Activated CD4-positive, alpha-beta T cell treated with anti-CD3 and anti-CD28 coated beads for 48 hours (primary cell): Measurements from ENCODE around the gene HOXA2.

ENCODE experiments used
- DNase-seq: peaks from one replicate; pipeline ENCODE4 v3.0.0-alpha.2; 2020

The HOXA2 gene

GRCh38 chr7:27102581-27103442 lies at the start of gene HOXA2:
Gene HOXA2 (minus strand): TSS chr7:27102683. CDS start chr7:27102500, 183 bp downstream.
- no peak for DNase-seq

DNA sequence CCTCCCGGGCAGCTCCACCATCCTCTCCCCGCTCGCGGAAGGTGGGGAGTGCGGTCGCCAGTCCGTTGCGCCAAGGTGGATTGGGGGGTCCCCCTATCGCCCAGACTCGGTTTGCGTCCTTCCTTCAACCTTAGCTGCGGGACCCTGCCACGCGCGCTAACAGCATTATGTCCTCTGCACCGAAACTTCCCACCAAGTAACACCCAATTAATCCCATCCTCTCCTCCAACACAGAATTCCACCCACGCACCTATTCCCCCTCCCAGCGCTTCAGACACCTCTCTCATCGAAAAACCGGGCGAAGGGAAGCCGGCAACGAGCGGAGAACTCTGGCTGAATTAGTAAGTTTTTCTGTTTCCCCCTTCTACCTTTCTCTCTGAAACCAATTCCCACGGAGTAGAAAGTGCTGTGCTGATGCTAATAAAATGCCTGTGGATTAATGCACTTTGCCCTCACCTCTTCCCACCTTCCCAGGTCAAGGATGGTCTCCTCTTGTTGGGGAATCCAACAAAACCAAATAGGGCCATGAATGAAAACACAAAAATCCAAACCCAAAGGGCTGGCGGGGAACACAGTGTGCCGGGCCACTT lies 49.0 kb upstream of the HOXA2 start:
- no peak for DNase-seq

GRCh38 chr7:27150568-27151340 lies 48.3 kb upstream of the HOXA2 start:
- peak; percentile 77 for DNase-seq

GRCh38 chr7:27149842-27150567 lies 47.5 kb upstream of the HOXA2 start:
- no peak for DNase-seq

GRCh38 chr7:27148756-27149641 lies 46.5 kb upstream of the HOXA2 start:
- no peak for DNase-seq

- no peak for DNase-seq
Observed at GRCh38 chr7:27148031-27148755, 45.7 kb upstream of the HOXA2 start.

- DNase-seq: no peak
Observed at GRCh38 chr7:27147199-27148030, 44.9 kb upstream of the HOXA2 start, which contains the start of gene HOXA6. Gene HOXA6 (minus strand): TSS chr7:27147774. CDS start chr7:27147749, 25 bp downstream.

DNA sequence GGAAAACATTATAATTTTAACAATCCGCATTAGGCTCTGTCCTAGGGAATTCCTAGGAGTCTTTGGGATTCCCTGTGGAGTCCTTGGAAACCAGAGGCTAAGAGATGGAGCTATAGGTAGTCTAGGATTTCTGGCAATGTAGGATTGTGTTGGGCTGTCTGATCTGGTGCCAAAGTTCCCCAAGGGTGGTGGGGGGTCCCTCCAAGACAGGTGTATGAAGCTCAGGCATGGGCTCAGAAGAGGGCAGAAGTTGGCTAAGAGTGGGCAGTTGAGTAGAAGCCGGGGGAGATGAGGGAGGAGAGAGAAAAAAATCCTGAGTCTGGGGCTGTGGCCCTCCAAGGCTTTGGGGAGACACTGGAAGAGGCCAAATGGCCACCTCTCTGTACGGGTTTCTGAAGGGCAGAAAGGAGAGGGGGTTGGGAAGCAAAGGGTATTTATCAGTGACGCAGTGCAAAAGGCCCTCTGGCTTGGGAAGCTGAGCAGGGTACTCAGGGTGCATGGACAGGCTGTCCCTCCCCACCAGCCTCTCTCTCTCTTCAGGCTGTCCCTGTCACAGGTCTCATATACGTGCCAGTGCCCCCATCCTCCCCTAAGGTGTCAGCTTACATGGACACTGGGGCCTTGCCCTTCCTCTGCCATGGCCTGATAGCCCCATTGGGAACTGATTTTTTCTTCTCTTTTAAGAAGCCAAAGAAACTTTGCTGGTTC lies 44.2 kb upstream of the HOXA2 start:
- DNase-seq: no peak

DNA sequence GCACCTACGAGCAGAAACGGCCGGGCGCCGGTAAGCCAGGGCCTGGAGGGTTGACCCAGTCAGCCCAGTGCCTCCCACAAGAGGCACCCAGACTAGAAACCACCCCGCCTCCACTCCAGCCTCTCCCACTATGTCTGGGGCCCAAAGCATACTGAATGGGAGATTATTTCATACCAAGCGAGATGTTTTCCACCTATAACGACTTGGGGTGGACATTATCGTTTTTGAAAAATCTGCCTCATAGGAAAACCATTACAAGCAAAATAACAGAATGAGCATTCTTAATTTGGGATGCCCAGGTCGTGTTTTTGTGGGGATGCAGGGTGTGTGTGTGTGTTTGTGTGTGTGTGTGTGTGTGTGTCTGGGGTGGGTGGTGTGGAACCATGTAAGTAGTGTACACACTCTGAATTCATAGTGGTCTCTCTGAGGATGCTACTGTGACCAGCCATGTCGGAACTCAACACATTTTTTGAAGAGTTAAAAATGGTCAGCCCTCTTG lies 43.5 kb upstream of the HOXA2 start:
- DNase-seq: no peak

DNA sequence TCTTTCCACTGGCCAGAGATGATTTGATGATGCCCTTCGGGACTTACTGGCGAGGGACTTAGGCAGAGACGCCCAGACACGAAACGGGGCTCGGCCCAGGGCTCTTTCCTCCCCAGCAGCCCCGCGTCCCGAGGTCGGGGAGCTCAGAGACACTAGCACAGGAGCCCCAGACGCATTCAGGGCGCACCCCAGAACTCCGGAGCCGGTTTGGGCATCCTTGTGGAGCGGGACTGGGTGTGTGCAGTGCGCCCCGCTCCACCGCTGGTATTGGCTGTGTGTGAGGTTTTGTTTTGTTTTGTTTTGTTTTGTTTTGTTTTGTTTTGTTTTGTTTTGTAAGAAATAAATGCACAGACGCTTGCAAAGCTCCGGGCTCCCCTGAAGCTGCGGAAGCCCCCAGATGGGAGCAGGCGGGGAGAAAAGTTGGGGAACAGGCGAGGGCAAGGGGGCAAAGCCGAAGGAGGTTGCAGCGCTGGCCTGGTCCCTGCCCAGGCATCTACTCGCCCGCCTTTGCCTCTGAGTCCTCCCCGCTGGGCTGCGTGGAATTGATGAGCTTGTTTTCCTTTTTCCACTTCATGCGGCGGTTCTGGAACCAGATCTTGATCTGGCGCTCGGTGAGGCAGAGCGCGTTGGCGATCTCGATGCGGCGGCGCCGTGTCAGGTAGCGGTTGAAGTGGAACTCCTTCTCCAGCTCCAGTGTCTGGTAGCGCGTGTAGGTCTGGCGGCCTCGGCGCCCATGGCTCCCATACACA lies 42.9 kb upstream of the HOXA2 start:
- no peak for DNase-seq

GRCh38 chr7:27144781-27145164 lies 42.3 kb upstream of the HOXA2 start:
- DNase-seq: no peak

- no peak for DNase-seq
Observed at GRCh38 chr7:27143950-27144780, 41.7 kb upstream of the HOXA2 start.

- no peak for DNase-seq
Observed at GRCh38 chr7:27143023-27143949, 40.8 kb upstream of the HOXA2 start, which contains the start of gene HOXA5. Gene HOXA5 (minus strand): TSS chr7:27143681. CDS start chr7:27143607, 74 bp downstream.

DNA sequence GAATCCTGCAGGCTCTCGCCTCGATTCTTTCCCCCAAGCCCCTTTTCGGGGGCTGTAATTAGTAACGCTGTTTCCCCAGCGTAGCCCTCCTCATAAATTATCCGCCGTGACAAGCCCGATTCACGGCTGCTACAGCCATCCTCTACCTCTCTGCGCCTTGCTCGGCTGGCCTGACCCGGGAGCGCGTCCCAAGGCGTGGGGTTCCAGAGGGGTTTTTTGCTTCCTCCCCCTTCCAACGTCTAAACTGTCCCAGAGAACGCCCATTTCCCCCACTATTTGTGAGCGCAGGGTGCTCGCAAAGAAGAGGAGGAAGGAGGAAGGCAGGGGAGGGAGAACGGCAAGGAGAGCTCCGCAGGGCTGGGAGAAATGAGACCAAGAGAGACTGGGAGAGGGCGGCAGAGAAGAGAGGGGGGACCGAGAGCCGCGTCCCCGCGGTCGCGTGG lies 40.1 kb upstream of the HOXA2 start:
- no peak for DNase-seq

DNA sequence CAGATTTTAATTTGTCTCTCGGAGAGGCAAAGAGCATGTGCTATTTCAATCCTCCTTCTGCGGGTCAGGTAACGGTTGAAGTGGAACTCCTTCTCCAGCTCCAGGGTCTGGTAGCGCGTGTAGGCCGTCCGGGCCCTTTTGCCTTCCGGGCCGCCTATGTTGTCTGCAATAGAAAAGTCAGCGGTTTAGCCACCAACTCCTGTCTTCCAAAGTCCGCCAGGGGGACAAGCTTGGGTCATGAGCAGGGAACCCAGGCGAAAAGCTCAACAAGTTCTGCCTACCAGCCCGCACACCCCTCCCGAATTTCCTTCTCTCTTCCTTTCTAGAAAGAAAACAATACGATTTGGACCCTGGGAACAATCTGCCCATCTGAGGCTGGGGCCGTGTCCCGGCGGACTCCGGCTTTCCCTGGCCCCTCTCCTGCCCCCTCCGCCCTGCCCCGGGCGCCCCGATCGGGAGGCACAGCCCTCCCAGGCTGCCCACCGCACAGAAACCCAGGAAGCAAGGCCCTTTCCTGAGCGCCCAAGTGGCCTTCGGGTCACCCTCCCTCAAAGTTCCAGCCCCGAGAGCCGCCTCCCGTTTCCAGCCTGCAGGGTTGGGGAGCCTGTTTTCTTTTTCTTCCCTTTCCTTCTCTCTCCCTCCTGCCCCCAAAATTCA lies 39.6 kb upstream of the HOXA2 start:
- DNase-seq: no peak
